Heart left ventricle (tissue), 13 donors: Measurements from ENCODE around the gene CCDC86.
"Not testable (repeated sequence)": the region's sequence is repeated elsewhere in the genome, so short reads cannot be mapped to it uniquely, and the experiment has no call there.

Experiments
- POLR2A ChIP-seq, 2 donors: fragments of 450-650 bp; IDR thresholded peaks; one replicate each; pipeline ENCODE4 v1.6.1; 2017; ENCODE audit warnings: antibody characterized with exemption in 2 of 2, mild to moderate bottlenecking in 2 of 2, moderate library complexity in 2 of 2
- TF ChIP-seq, protein P1 (sequence below), 12 donors: fragments of 200-600 bp; sonication (generic) in 4 of 12; IDR thresholded peaks; one replicate each; pipeline versions ENCODE4 v1.5.0 to v1.8.0; 2018 to 2022; ENCODE audit warnings: antibody characterized with exemption in 12 of 12, mild to moderate bottlenecking in 5 of 12
- donor health status: ischemic (EF 13 %, LVEDD 7.1; RV severe dilation, severe dysfunction).
- donor health status: DM: no; HTN: yes; CAD: no.
- donor health status: DM: no; HTN: no; CAD: no.
- donor health status: ischemic (EF 25% LVEDD 6.9; RV normal size, moderate dysfunction).
- donor health status: ischemic (EF 25% LVEDD 5.7; RV mildly dilated, moderate dysfunction).
- donor health status: ischemic (EF 35%, LVEDD 5.7; RV mildly dilated, moderate dysfunction).
- donor health status: nonischemic (EF 11% LVEDD 7.7; RV severe dilation, severe dysfunction).
- donor health status: DM: yes; HTN: yes; CAD: no.
- donor health status: PGD.
- donor health status: ischemic (EF 29% LVEDD 5.4; RV normal size, mild dysfunction).
- donor health status: nonischemic (EF 23%, LVEDD 6.1; RV moderate dilation, normal function).

DNA sequence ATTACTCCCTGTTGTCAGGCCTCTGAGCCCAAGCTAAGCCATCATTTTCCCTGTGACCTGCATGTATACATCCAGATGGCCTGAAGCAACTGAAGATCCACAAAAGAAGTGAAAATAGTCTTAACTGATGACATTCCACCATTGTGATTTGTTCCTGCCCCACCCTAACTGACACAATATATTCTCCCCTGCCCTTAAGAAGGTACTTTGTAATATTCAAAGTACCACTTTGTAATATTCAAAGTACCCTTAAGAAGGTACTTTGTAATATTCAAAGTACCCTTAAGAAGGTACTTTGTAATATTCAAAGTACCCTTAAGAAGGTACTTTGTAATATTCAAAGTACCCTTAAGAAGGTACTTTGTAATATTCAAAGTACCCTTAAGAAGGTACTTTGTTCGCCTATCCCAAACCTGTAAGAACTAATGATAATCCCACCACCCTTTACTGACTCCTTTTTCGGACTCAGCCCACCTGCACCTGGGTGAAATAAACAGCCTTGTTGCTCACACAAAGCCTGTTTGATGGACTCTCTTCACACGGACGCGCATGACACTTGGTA is 18.1 kb upstream of the CCDC86 start:
- TF ChIP-seq, protein P1, sequence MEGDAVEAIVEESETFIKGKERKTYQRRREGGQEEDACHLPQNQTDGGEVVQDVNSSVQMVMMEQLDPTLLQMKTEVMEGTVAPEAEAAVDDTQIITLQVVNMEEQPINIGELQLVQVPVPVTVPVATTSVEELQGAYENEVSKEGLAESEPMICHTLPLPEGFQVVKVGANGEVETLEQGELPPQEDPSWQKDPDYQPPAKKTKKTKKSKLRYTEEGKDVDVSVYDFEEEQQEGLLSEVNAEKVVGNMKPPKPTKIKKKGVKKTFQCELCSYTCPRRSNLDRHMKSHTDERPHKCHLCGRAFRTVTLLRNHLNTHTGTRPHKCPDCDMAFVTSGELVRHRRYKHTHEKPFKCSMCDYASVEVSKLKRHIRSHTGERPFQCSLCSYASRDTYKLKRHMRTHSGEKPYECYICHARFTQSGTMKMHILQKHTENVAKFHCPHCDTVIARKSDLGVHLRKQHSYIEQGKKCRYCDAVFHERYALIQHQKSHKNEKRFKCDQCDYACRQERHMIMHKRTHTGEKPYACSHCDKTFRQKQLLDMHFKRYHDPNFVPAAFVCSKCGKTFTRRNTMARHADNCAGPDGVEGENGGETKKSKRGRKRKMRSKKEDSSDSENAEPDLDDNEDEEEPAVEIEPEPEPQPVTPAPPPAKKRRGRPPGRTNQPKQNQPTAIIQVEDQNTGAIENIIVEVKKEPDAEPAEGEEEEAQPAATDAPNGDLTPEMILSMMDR (IDR thresholded peaks at IDR 0.05): not testable (repeated sequence)
- TF ChIP-seq POLR2A (IDR thresholded peaks at IDR 0.05): not testable (repeated sequence)
